GM19351 (cell line): ENCODE results near the gene SPRYD3.
"Not testable (repeated sequence)": the region's sequence is repeated elsewhere in the genome, so short reads cannot be mapped to it uniquely, and the experiment has no call there.

Source experiments
- ATAC-seq: cut with Tn5 transposase; IDR thresholded peaks from one replicate; pipeline ENCODE4 v1.9.1; 2021; ENCODE audit warnings: mild to moderate bottlenecking, moderate library complexity; ENCODE audit not compliant: unreplicated experiment

SPRYD3 gene

GRCh38 chr12:53102883-53103807 is 24.0 kb upstream of the SPRYD3 start, which contains the start of gene SOAT2:
SOAT2 (plus strand) TSS chr12:53103486; CDS start chr12:53103578, 92 bp downstream.
- ATAC-seq = no peak

- ATAC-seq = no peak
Measured at GRCh38 chr12:53101931-53102781, 23.0 kb upstream of the SPRYD3 start.

- no peak for ATAC-seq
Measured at GRCh38 chr12:53101266-53101665, 22.1 kb upstream of the SPRYD3 start.

GRCh38 chr12:53100466-53101151 is 21.4 kb upstream of the SPRYD3 start:
- ATAC-seq = no peak

GRCh38 chr12:53099071-53099882 is 20.1 kb upstream of the SPRYD3 start:
- no peak for ATAC-seq

GRCh38 chr12:53098354-53098981 is 19.3 kb upstream of the SPRYD3 start:
- ATAC-seq = no peak

GRCh38 chr12:53097564-53098353 is 18.6 kb upstream of the SPRYD3 start, which contains the start of gene IGFBP6:
IGFBP6 (plus strand) TSS chr12:53097667; CDS start chr12:53097718, 51 bp downstream.
- ATAC-seq = peak; percentile 56

- ATAC-seq = no peak
Measured at GRCh38 chr12:53097207-53097563, 18.0 kb upstream of the SPRYD3 start.

GRCh38 chr12:53096759-53097158 is 17.6 kb upstream of the SPRYD3 start:
- no peak for ATAC-seq

GRCh38 chr12:53096089-53096741 is 17.0 kb upstream of the SPRYD3 start:
- no peak for ATAC-seq

- not testable (repeated sequence) for ATAC-seq
Measured at GRCh38 chr12:53095596-53095895, 16.4 kb upstream of the SPRYD3 start.

GRCh38 chr12:53094796-53095595 is 15.8 kb upstream of the SPRYD3 start:
- ATAC-seq = not testable (repeated sequence)

- ATAC-seq = no peak
Measured at GRCh38 chr12:53094394-53094787, 15.2 kb upstream of the SPRYD3 start.

- ATAC-seq = no peak
Measured at GRCh38 chr12:53093777-53094393, 14.7 kb upstream of the SPRYD3 start.

GRCh38 chr12:53091756-53092155 is 12.6 kb upstream of the SPRYD3 start:
- no peak for ATAC-seq

GRCh38 chr12:53090554-53090953 is 11.4 kb upstream of the SPRYD3 start:
- no peak for ATAC-seq

GRCh38 chr12:53090105-53090504 is 10.9 kb upstream of the SPRYD3 start:
- ATAC-seq = no peak
